Mesodermal cell (in vitro differentiated cells): ENCODE results near the gene FAM168A.
"Not testable (repeated sequence)": the region's sequence is repeated elsewhere in the genome, so short reads cannot be mapped to it uniquely, and the experiment has no call there.

Experiments
- H3K27ac ChIP-seq: 2 replicates; pipeline ENCODE4 v1.7.0; 2013; ENCODE audit warnings: mild to moderate bottlenecking, low read depth, low read length, moderate library complexity; ENCODE audit not compliant: severe bottlenecking
- H3K36me3 ChIP-seq: 2 replicates; pipeline ENCODE4 v1.7.1; 2013; ENCODE audit warnings: mild to moderate bottlenecking, low read length, moderate library complexity; ENCODE audit not compliant: control insufficient read depth, insufficient read depth
- H3K4me1 ChIP-seq: one replicate; pipeline ENCODE4 v1.7.1; 2013; ENCODE audit warnings: mild to moderate bottlenecking, low read length; ENCODE audit not compliant: insufficient read depth, control insufficient read depth, poor library complexity, severe bottlenecking
- H3K4me3 ChIP-seq: 2 replicates; pipeline ENCODE4 v1.7.0; 2013; ENCODE audit warnings: low read length, control low read depth, mild to moderate bottlenecking; ENCODE audit not compliant: insufficient read depth, poor library complexity, severe bottlenecking; ENCODE audit errors: extremely low read depth
- H3K9me3 ChIP-seq: 2 replicates; pipeline ENCODE4 v1.7.1; 2013; ENCODE audit warnings: mild to moderate bottlenecking, low read length, moderate library complexity; ENCODE audit not compliant: control insufficient read depth
- WGBS, 2 experiments: methylation state at CpG; one replicate each; pipeline ENCODE4 v1.1.5; 2013; ENCODE audit warnings: missing lambda C conversion rate in 2 of 2; ENCODE audit not compliant: insufficient coverage in 2 of 2; 5-methylcytosine and 5-hydroxymethylcytosine counted together

Gene FAM168A

GRCh38 chr11:73577496-73577917 is 20.4 kb downstream of the FAM168A start:
- H3K4me3 ChIP-seq: no peak overlapping the region
- no peak overlapping the region for H3K27ac ChIP-seq
- WGBS, 2 experiments: no CpG with 5 or more reads among the region's 1 CpG
- no peaks in the 10 kb centered on the region for H3K4me1 ChIP-seq
- H3K36me3 ChIP-seq: peaks cover 8% of the 10 kb centered on the region
- H3K9me3 ChIP-seq: peaks cover 9% of the 10 kb centered on the region

- peaks cover 9% of the 10 kb centered on the region for H3K9me3 ChIP-seq
- no peak overlapping the region for H3K27ac ChIP-seq
- no peak overlapping the region for H3K4me3 ChIP-seq
- H3K36me3 ChIP-seq: peaks cover 8% of the 10 kb centered on the region
- 100% methylated on average over 1 to 3 of the region's 4 CpGs for WGBS, 2 experiments
- H3K4me1 ChIP-seq: no peaks in the 10 kb centered on the region
These were observed 21.7 kb downstream of the FAM168A start for GRCh38 chr11:73576185-73576614.

- H3K36me3 ChIP-seq, H3K27ac ChIP-seq, H3K9me3 ChIP-seq, H3K4me3 ChIP-seq, H3K4me1 ChIP-seq: not testable (repeated sequence)
- 98% methylated on average over 6 of the region's 30 CpGs; no CpG with 5 or more reads in 1 of the 2 experiments for WGBS, 2 experiments
These were observed 25.9 kb downstream of the FAM168A start for GRCh38 chr11:73571982-73572381.

GRCh38 chr11:73570415-73571114 is 27.3 kb downstream of the FAM168A start:
- H3K4me1 ChIP-seq: peaks cover 9% of the 10 kb centered on the region
- peaks cover 6% of the 10 kb centered on the region for H3K36me3 ChIP-seq
- H3K27ac ChIP-seq: no peak overlapping the region
- WGBS, 2 experiments: 100% methylated on average over 1 of the region's 1 CpG; no CpG with 5 or more reads in 1 of the 2 experiments
- no peak overlapping the region for H3K4me3 ChIP-seq
- peaks cover 9% of the 10 kb centered on the region for H3K9me3 ChIP-seq

GRCh38 chr11:73566977-73567755 is 30.7 kb downstream of the FAM168A start:
- Histone ChIP-seq H3K4me3 (no peak overlapping the region), H3K36me3 (no peaks in the 10 kb centered on the region), H3K27ac (no peak overlapping the region), H3K4me1 (peaks cover 17% of the 10 kb centered on the region), H3K9me3 (no peaks in the 10 kb centered on the region)
- WGBS, 2 experiments: 87 to 89% methylated on average over 4 to 5 of the region's 8 CpGs

DNA sequence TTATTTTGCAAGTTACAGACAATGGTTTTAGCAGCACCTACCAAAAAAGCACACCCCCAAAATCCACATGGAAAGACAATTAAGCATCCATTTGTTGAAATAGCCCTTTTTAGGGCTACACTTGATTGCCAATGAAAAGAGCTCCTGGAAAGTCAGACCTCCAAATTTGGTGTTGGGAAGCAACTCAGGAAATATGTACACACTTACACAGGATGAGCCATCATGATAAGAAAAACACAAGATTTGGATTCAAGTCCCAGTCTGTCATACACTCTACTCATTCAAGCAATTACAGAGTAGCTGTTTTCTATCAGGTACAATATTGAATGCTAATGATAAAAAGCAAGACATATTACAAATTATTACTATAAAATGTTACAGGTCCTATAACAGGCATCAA is 31.5 kb downstream of the FAM168A start:
- Histone ChIP-seq H3K9me3 (no peaks in the 10 kb centered on the region), H3K4me3 (no peak overlapping the region), H3K4me1 (peaks cover 17% of the 10 kb centered on the region), H3K27ac (no peak overlapping the region), H3K36me3 (no peaks in the 10 kb centered on the region)

GRCh38 chr11:73565804-73566203 is 32.1 kb downstream of the FAM168A start:
- Histone ChIP-seq H3K9me3 (no peaks in the 10 kb centered on the region), H3K27ac (no peak overlapping the region), H3K36me3 (no peaks in the 10 kb centered on the region), H3K4me3 (no peak overlapping the region), H3K4me1 (peaks cover 17% of the 10 kb centered on the region)
- WGBS, 2 experiments: no CpG with 5 or more reads among the region's 1 CpG

- Histone ChIP-seq H3K4me3 (no peak overlapping the region), H3K9me3 (no peaks in the 10 kb centered on the region), H3K36me3 (no peaks in the 10 kb centered on the region), H3K4me1 (peaks cover 17% of the 10 kb centered on the region), H3K27ac (no peak overlapping the region)
- WGBS, 2 experiments: 100% methylated on average over 2 of the region's 2 CpGs; no CpG with 5 or more reads in 1 of the 2 experiments
These were observed 33.0 kb downstream of the FAM168A start for GRCh38 chr11:73564903-73565302.

- no peaks in the 10 kb centered on the region for H3K9me3 ChIP-seq
- H3K4me3 ChIP-seq: no peak overlapping the region
- 100% methylated on average over 1 of the region's 2 CpGs; no CpG with 5 or more reads in 1 of the 2 experiments for WGBS, 2 experiments
- no peak overlapping the region for H3K27ac ChIP-seq
- H3K36me3 ChIP-seq: no peaks in the 10 kb centered on the region
- H3K4me1 ChIP-seq: peaks cover 17% of the 10 kb centered on the region
These were observed 34.2 kb downstream of the FAM168A start for GRCh38 chr11:73563539-73564200.

DNA sequence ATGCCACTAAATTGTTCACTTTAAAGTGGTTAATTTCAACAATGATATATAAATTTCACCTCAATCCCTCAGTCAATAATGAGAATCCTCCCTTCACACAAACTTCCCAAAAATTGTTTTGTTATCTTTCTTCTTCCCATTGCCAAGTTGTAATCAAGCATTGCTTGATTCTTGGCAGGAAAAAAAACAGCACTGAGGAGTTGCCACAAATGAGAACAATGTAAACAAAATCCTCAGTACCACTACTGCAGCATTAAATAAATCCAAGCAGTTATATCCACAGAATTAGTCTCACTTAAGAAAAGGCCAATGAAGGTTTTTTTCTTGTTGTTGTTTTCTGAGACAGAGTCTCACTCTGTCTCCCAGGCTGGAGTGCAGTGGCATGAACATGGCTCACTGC is 38.2 kb downstream of the FAM168A start:
- Histone ChIP-seq H3K9me3 (no peaks in the 10 kb centered on the region), H3K36me3 (no peaks in the 10 kb centered on the region), H3K27ac (no peak overlapping the region), H3K4me3 (no peak overlapping the region), H3K4me1 (peaks cover 3% of the 10 kb centered on the region)
